ENCODE results near the gene HPCAL1. TPM values are rescaled to one million over a fixed set of nuclear protein-coding genes. Genes with fewer than 3 reads are reported as not detected.

Gene HPCAL1
- total RNA-seq, 4 donors from 2014 or later: 18.6 to 59.5 (median 37.1) TPM

DNA sequence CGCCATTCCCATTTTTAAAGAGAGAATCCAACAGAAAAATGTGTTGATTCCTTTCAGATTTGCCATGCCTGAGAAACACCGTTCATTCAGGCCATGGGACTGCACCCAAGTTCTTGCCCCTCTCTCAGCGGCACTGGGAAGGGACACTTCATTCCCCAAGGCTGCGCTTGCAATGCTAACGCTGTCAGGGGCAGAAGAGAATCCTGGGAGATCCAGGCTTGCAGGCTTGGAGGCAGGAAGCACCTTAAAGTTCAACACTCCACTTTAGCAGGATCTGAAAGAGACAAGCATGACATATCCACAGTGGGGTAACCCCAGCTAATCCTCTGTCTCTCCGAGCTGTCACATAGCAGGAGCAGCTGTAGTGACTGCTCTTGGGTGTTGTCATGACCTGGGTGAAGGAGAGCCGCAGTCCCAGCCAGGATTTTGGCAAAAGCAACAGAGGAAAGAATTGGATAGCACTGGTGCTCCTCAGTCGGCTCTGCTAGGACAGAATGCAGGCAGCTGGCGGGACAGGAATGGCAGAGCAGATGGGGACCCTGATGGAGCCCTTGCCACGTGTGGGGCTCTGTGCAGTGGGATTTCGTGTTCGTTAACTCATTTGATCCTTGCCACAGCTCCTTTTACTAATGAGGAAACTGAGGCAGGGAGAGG, 167.4 kb downstream of the HPCAL1 start:
- TF ChIP-seq, protein P1, sequence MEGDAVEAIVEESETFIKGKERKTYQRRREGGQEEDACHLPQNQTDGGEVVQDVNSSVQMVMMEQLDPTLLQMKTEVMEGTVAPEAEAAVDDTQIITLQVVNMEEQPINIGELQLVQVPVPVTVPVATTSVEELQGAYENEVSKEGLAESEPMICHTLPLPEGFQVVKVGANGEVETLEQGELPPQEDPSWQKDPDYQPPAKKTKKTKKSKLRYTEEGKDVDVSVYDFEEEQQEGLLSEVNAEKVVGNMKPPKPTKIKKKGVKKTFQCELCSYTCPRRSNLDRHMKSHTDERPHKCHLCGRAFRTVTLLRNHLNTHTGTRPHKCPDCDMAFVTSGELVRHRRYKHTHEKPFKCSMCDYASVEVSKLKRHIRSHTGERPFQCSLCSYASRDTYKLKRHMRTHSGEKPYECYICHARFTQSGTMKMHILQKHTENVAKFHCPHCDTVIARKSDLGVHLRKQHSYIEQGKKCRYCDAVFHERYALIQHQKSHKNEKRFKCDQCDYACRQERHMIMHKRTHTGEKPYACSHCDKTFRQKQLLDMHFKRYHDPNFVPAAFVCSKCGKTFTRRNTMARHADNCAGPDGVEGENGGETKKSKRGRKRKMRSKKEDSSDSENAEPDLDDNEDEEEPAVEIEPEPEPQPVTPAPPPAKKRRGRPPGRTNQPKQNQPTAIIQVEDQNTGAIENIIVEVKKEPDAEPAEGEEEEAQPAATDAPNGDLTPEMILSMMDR (IDR thresholded peaks at IDR 0.05; ENCODE audit: low read depth): no peak

DNA sequence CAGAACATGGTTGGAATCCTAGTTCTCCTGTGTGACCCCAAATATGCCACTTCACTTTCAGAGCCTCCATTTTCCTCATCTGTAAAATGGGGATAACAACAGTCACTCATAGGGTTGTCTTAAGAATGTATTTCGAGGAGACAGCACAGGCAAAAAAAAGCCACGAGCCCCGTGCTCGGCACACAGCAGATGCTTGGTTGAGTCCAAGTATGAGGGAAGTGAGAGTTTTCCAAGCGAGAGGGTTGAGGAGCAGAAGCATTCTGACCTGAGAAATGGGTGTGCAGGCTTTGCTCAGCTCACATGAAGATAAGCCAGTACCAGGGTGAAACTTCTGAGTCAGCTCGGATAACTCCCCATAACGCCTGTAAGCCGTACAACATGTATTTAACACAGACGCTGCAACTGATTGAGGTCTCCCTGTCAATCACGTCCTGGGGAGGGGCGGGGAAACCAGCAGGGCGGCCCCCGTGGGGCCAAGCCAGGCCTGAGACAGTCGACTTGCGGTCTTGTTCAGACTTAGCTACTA, 168.4 kb downstream of the HPCAL1 start:
- TF ChIP-seq, protein P1 (IDR thresholded peaks at IDR 0.05; ENCODE audit: low read depth): no peak

DNA sequence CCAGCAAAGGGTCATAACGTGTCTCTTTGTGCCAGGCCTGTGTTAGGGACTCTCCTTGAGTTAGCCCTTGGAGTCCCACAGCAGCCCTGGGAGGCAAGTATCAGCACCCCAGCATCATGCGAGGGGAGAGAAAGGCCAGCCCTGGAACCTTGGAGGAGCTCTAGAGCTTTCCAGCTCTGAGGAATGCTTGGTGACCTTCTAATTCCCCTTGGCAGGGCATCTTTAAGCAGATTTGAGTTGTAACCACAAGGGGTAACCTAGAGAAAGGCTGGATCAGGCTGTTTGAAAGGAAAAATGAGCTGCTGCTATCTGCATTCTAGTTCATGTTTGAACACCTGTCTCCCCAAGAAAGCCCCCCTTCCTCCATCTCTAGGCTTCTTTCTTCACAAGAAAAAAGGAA, 169.3 kb downstream of the HPCAL1 start:
- TF ChIP-seq, protein P1 (IDR thresholded peaks at IDR 0.05; ENCODE audit: low read depth): no peak

DNA sequence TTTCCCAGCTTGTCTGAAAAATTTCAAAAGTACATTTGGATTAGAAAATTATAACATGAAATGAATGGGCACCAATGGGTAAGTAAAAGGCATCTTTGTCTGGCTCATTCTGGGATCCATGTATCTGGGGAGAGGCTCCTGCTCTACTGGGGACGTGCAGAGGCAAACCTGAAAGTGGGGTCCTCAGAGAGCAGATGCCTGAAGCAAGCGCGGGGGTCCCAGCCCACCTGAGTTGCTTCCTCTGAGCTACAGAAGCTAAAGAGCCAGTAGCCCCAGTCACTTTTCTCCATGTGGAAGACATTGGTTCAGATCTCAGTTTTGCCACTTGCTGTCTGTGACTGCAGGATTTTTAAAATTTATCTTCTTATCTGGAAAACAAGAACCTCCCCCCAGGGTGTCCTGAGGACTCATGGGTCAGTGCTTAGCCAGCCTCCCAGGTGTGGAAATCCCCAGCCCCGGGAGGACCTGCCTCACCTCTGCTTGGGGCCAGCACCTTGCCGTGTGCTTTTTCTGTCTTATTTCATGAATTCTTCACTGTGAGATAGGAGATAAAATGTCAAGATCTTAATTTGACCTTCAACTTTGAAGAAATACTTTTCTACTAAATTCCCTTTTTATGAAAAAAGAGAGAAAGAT, 170.5 kb downstream of the HPCAL1 start:
- TF ChIP-seq, protein P1 (IDR thresholded peaks at IDR 0.05; ENCODE audit: low read depth): no peak

DNA sequence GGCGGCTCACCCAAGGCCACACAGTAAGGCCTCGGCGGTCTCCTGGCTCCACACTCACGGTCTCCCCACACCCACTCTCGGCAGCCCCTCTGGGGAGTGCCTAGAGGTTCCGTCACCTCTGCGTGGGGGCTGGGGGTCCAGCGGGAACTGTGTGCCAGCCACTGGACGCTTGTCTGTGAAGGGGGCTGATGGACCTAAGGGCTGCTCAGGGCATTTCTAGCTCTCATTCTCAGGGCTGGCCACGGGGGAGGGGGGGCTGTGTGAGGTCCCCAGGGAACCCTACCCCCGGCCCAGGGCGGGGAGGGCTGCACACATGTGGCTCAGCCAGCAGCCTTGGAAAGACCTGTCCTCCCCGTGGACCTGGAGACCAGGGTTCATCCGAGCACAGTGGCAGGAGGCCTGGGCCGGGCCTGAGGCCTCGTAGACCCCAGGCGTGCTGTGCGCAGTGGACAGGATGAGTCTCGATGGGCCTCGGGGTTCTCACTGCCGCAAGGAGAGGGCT, 172.6 kb downstream of the HPCAL1 start:
- TF ChIP-seq, protein P1 (IDR thresholded peaks at IDR 0.05; ENCODE audit: low read depth): no peak

DNA sequence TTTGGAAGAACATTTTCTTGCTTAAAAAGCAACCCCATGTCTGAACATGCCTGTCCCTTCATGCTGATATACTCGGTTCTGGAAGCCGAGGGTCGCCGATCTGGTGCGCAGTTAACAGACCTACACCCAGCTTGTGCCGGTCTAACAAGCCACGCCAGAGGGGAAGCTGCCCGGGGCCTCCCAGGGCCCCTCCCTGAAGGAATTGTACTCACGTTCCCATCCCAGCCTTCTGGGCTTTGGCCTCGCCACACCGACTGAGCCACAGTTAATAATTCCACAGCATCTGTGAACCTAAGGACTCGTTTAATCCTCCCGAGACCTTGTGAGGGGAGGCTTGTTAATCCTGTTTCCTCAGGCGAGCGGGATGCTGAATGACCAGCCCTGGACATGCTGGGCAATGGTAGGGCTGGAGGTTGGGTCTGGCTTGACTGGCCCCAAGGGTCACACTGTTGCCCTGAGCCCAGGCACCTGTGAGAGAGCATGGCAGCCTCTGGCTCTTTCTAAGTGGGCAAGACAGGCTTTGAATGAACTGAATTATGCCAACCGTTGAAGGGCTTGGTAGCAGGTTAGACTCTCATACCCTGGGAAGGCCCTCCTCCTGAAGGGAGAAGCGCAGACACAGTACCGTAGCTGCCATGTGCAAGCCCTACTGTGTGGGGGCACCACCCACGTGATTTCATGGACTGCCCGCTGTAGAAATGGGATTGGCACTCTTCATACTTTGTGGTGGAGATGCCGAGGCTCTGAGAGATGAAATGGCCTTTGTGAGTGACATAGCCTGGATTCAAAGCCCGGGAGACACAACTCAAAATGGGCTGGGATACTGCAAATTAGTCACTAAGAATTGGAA, 173.3 kb downstream of the HPCAL1 start:
- TF ChIP-seq, protein P1 (IDR thresholded peaks at IDR 0.05; ENCODE audit: low read depth): no peak

All from subcutaneous adipose tissue (tissue), 4 donors.